ENCODE measurements around the gene ATG7.

Gene ATG7

DNA sequence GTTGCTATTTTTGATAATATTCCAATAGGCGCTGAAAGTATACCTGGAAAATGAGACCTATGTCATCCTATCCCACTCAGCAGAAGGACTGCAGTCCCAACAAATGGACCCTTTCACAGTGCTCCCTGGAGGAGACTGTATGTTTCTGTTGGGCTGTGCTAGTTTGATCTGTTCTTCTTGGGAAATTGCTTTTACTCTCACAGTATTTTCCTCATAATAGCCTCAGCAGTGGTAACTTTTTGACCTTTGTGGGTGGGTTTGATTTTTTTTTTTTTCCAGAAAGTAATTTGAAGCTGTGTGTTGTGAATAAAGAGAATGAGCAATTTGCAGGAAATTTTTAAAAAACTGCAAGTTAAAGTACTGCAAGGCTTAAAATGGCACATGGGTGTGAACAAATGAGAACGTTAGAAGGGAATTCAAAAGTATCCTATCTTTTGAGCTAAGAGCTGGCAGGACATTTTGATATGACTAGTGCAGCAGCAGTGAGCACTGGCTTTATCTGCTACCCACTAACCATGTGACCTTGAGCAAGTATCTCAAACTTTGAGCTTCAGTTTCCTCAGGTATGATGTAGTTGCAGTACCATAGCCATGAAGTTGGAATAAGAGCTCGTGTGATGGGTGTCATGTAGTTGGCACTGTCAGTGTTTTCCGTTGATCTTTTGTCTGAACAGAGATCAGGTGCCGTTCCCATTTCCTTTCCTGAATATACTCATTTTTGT, 118.4 kb downstream of the ATG7 start:
- CTCF ChIA-PET = interaction anchor here (1.0 to 4.9 kb wide), 6 partner anchors 9 to 256 kb away, joined by 3 to 31 read pairs (median 4); no protein-coding TSS in a partner anchor
- POLR2A ChIA-PET = no interaction called here
- DNase-seq (ENCODE audit: extremely low spot score) = no peak
- TF ChIP-seq, protein P1, sequence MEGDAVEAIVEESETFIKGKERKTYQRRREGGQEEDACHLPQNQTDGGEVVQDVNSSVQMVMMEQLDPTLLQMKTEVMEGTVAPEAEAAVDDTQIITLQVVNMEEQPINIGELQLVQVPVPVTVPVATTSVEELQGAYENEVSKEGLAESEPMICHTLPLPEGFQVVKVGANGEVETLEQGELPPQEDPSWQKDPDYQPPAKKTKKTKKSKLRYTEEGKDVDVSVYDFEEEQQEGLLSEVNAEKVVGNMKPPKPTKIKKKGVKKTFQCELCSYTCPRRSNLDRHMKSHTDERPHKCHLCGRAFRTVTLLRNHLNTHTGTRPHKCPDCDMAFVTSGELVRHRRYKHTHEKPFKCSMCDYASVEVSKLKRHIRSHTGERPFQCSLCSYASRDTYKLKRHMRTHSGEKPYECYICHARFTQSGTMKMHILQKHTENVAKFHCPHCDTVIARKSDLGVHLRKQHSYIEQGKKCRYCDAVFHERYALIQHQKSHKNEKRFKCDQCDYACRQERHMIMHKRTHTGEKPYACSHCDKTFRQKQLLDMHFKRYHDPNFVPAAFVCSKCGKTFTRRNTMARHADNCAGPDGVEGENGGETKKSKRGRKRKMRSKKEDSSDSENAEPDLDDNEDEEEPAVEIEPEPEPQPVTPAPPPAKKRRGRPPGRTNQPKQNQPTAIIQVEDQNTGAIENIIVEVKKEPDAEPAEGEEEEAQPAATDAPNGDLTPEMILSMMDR (IDR thresholded peaks at IDR 0.05; ENCODE audit: control extremely low read depth, extremely low read depth, low read depth, missing control alignments) = no peak

DNA sequence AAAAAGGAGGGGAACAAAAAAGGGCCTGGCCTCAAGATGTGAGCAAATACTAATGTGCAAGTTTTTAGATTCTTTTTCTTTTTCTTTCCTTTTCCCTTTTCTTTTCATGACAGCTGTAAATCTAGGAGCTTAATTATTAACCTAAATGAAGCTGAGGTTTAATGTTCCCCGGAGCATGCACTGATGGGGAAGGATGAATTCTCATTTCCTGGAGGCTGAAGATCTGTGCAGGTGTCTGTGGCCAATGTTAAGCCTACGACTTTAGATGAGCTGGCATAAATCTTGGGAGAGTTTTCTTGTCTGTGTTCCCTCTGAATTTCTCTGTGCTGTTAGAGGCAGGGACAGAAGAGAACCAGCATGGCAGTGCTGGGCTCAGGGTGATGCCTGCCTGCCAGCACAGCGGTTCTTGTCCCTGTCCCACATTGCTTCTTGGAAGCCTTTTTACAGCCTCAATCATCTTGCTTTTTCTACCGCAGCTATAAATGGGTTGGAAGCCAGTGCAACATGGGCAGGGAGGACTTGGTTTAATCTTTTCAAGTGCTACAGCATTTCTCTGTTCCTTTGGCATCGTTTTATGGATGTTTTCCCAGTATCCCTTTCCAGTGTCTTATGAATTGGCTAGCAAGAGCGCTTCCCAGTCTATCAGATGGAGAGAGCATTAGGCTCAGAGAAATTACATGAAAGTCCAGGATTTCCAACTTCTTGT, 119.1 kb downstream of the ATG7 start:
- TF ChIP-seq, protein P1 (IDR thresholded peaks at IDR 0.05; ENCODE audit: control extremely low read depth, extremely low read depth, low read depth, missing control alignments) = no peak
- no peak for DNase-seq (ENCODE audit: extremely low spot score)
- POLR2A ChIA-PET = no interaction called here
- CTCF ChIA-PET = interaction anchor here (1.0 to 4.9 kb wide), 7 partner anchors 8 to 259 kb away, joined by 3 to 31 read pairs (median 4); no protein-coding TSS in a partner anchor

GRCh38 chr3:11392014-11392859, 120.0 kb downstream of the ATG7 start:
- TF ChIP-seq, protein P1 (IDR thresholded peaks at IDR 0.05; ENCODE audit: control extremely low read depth, extremely low read depth, low read depth, missing control alignments) = no peak
- POLR2A ChIA-PET = no interaction called here
- CTCF ChIA-PET = interaction anchor here (0.6 to 4.9 kb wide), 5 partner anchors 11 to 272 kb away, joined by 3 to 31 read pairs (median 4); no protein-coding TSS in a partner anchor
- DNase-seq (ENCODE audit: extremely low spot score) = no peak

DNA sequence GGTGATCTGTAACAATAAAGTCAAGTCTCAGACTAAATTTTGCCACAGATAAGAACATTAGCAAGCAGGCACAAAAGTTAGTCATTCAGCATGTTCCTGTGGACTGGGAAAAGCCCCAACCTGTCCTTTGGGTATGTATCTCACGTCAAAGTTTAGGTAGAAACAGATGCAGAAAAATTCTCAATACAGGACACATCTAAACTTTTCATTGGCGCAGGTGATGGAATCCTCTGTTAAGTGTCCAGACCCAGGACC, 120.6 kb downstream of the ATG7 start:
- TF ChIP-seq, protein P1 (IDR thresholded peaks at IDR 0.05; ENCODE audit: control extremely low read depth, extremely low read depth, low read depth, missing control alignments) = no peak
- POLR2A ChIA-PET = no interaction called here
- DNase-seq (ENCODE audit: extremely low spot score) = no peak
- CTCF ChIA-PET = interaction anchor here (1.2 to 4.9 kb wide), 3 partner anchors 13 to 258 kb away, joined by 3 to 31 read pairs (median 4); no protein-coding TSS in a partner anchor

DNA sequence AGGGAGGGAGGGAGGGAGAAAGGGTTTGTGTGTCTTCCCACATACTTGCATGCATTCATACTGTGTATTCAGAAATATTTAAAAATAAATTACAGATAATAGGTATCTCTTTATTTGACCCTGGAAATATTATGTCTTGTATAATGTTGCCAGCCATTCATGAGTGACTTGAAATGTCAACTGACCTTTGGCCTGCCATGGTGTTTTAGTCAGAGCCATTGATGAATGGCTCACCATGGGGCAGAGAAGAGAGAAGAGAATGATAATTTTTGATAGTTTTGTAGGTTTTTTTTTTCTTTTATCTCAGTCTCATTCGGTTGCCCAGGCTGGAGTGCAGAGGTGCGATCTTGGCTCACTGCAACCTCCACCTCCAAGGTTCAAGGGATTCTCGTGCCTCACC, 121.2 kb downstream of the ATG7 start:
- DNase-seq (ENCODE audit: extremely low spot score) = no peak
- ChIA-PET POLR2A (no interaction called here), CTCF (interaction anchor here (1.4 to 1.6 kb wide), 2 partner anchors 14 to 23 kb away, joined by 3 to 11 read pairs; no protein-coding TSS in a partner anchor)
- TF ChIP-seq, protein P1 (IDR thresholded peaks at IDR 0.05; ENCODE audit: control extremely low read depth, extremely low read depth, low read depth, missing control alignments) = no peak

- POLR2A ChIA-PET = no interaction called here
- CTCF ChIA-PET = interaction anchor here (1.1 to 1.6 kb wide), 2 partner anchors 15 to 159 kb away, joined by 3 to 11 read pairs; no protein-coding TSS in a partner anchor
These were observed 122.2 kb downstream of the ATG7 start for GRCh38 chr3:11394392-11394791.

More at GRCh38 chr3:11394392-11394791, 122.2 kb downstream of the ATG7 start:
- DNase-seq (ENCODE audit: extremely low spot score) = no peak
- TF ChIP-seq, protein P1 (IDR thresholded peaks at IDR 0.05; ENCODE audit: control extremely low read depth, extremely low read depth, low read depth, missing control alignments) = no peak

Measured in GM10248 (cell line).